ENCODE data around the gene ARHGAP45.

The ARHGAP45 gene

GRCh38 chr19:1105873-1106840 is 39.2 kb downstream of the ARHGAP45 start:
- Histone ChIP-seq H3K36me3 (ENCODE audit: insufficient read depth, low read length) (peaks cover 24% of the 10 kb centered on the region), H3K4me1 (ENCODE audit: insufficient read depth, low read length) (peaks cover 11% of the 10 kb centered on the region; the same call in 1 of the 2 replicates), H3K4me3 (ENCODE audit: low read length) (no peak overlapping the region), H3K27ac (ENCODE audit: low read depth, low read length) (0 out of 2 replicates have a peak overlapping the region, but pooled peaks have one; percentile 35), H3K27me3 (ENCODE audit: insufficient read depth, low read length) (no peaks in the 10 kb centered on the region), H3K9ac (ENCODE audit: low read depth, low read length) (no peak overlapping the region), H3K9me3 (ENCODE audit: insufficient read depth, low read depth, low read length) (no peaks in the 10 kb centered on the region)
- WGBS, result 93% methylated on average over 32 of the region's 32 CpGs

DNA sequence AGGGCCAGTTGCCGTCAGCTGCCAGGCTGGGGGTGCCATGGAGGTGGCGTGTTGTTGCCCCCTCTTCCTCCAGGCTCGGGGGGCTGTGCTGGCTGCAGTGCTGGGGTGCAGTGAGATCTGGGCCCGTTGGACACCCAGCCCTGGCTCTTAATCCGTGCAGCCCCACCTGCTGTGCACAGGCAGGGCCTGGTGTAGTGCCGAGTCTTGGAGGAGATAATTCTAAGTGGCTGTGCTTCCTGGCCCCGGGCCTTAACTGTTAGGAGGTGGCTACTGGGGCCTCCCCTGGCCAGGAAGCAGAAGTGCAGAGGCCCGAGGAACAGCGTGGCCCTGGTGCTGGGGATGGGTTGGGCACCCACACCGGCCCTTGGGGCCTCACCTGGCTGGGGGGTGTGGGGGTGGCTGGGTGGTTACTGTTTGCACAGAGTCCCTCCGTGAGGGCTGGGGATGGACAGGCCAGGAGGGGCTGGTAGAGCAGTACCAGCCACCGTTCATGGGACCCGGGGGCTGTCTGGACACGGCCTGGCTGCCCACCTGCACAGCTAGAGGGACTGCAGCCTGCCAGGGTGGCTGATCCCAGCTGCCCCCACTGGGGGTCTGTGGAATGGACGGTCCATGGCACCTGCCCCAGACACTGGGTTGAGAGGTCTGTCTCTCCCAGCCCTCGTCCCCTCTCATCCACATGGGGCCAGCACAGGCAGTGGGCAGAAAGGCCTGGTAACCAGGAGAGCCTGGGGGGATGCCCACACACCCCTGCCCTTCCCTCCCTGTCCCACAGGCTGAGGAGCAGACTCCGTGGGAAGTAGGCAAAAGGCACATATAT is 40.1 kb downstream of the ARHGAP45 start:
- H3K27me3 ChIP-seq (ENCODE audit: insufficient read depth, low read length), result no peaks in the 10 kb centered on the region
- peaks cover 24% of the 10 kb centered on the region for H3K36me3 ChIP-seq (ENCODE audit: insufficient read depth, low read length)
- H3K9me3 ChIP-seq (ENCODE audit: insufficient read depth, low read depth, low read length), result no peaks in the 10 kb centered on the region
- no peak overlapping the region for H3K4me3 ChIP-seq (ENCODE audit: low read length)
- H3K4me1 ChIP-seq (ENCODE audit: insufficient read depth, low read length), result peaks cover 5% of the 10 kb centered on the region; the same call in 1 of the 2 replicates
- peak overlapping the region; percentile 49; the same call in 1 of the 2 replicates for H3K27ac ChIP-seq (ENCODE audit: low read depth, low read length)
- 87% methylated on average over 17 of the region's 17 CpGs for WGBS
- no peak overlapping the region for H3K9ac ChIP-seq (ENCODE audit: low read depth, low read length)

DNA sequence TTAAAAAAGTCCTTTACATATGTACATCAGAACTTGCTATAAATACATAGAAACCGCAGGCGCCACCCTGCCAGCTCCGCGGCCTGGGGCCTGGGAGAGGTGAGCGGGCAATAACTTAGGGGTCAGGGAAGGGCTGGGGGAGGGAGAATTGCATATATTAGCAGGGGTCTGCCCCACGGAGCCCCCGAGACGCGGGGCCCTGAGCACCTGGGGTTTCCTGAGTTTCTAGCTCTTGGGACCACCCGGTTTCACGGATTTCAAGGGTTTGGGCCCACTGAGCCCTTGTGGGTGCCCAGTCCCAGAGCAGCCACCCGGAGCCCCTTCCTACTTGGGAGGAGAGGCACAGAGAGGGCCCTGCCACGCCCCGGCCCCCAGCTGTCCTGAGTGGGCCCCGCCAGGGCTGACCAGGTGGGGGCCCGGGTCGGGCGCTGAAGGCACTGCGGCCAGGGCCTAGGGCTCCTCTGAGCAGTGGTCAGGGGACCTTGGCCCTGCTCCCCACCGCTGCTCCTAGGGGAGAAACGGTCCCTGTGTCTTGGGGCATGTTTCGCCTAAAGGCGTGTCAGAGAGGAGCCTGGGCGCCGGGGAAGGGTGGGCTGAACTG is 40.8 kb downstream of the ARHGAP45 start:
- 95% methylated on average over 25 of the region's 25 CpGs for WGBS
- Histone ChIP-seq H3K4me3 (ENCODE audit: low read length) (no peak overlapping the region), H3K9ac (ENCODE audit: low read depth, low read length) (no peak overlapping the region; the same call in 1 of the 2 replicates), H3K9me3 (ENCODE audit: insufficient read depth, low read depth, low read length) (no peaks in the 10 kb centered on the region), H3K27ac (ENCODE audit: low read depth, low read length) (0 out of 2 replicates have a peak overlapping the region, but pooled peaks have one; percentile 49), H3K27me3 (ENCODE audit: insufficient read depth, low read length) (no peaks in the 10 kb centered on the region), H3K4me1 (ENCODE audit: insufficient read depth, low read length) (0 out of 2 replicates have a peak, but pooled peaks cover under 1% of the 10 kb centered on the region), H3K36me3 (ENCODE audit: insufficient read depth, low read length) (peaks cover 24% of the 10 kb centered on the region)

GRCh38 chr19:1108291-1109031 is 41.5 kb downstream of the ARHGAP45 start:
- Histone ChIP-seq H3K9me3 (ENCODE audit: insufficient read depth, low read depth, low read length) (no peaks in the 10 kb centered on the region), H3K27ac (ENCODE audit: low read depth, low read length) (no peak overlapping the region), H3K27me3 (ENCODE audit: insufficient read depth, low read length) (no peaks in the 10 kb centered on the region), H3K36me3 (ENCODE audit: insufficient read depth, low read length) (peaks cover 24% of the 10 kb centered on the region), H3K9ac (ENCODE audit: low read depth, low read length) (no peak overlapping the region), H3K4me1 (ENCODE audit: insufficient read depth, low read length) (peaks cover 4% of the 10 kb centered on the region; the same call in 1 of the 2 replicates), H3K4me3 (ENCODE audit: low read length) (no peak overlapping the region)
- 96% methylated on average over 89 of the region's 89 CpGs for WGBS

DNA sequence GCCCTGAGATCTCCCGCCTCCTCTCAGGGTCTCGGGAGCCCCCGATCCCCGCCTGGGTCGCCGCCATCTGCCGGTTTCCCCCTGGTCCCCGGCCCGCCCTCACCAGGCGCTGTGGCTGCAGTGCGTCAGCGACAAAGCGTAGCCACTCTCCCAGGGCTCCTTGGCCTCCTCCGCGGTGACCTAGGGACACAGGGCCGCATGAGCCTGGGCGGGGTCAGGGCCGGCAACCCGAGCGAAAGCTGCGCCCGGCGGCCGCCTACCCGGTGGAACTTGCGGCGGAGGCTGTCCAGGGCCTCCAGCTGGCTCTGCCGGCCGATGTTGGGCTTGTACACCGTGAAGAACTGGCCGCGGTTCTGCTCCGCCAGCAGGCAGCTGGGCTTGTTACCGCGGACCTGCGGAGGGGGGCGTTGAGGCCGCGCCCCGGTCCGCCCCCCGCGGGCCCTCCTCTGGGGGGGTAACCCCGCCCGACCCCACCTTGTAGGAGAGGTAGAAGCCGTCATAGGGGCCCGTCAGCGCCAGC is 42.1 kb downstream of the ARHGAP45 start:
- peaks cover 4% of the 10 kb centered on the region; the same call in 1 of the 2 replicates for H3K4me1 ChIP-seq (ENCODE audit: insufficient read depth, low read length)
- H3K9me3 ChIP-seq (ENCODE audit: insufficient read depth, low read depth, low read length), result no peaks in the 10 kb centered on the region
- H3K27ac ChIP-seq (ENCODE audit: low read depth, low read length), result no peak overlapping the region
- H3K36me3 ChIP-seq (ENCODE audit: insufficient read depth, low read length), result peaks cover 26% of the 10 kb centered on the region
- H3K4me3 ChIP-seq (ENCODE audit: low read length), result no peak overlapping the region
- no peaks in the 10 kb centered on the region for H3K27me3 ChIP-seq (ENCODE audit: insufficient read depth, low read length)
- WGBS, result 93% methylated on average over 48 of the region's 48 CpGs
- no peak overlapping the region for H3K9ac ChIP-seq (ENCODE audit: low read depth, low read length)

DNA sequence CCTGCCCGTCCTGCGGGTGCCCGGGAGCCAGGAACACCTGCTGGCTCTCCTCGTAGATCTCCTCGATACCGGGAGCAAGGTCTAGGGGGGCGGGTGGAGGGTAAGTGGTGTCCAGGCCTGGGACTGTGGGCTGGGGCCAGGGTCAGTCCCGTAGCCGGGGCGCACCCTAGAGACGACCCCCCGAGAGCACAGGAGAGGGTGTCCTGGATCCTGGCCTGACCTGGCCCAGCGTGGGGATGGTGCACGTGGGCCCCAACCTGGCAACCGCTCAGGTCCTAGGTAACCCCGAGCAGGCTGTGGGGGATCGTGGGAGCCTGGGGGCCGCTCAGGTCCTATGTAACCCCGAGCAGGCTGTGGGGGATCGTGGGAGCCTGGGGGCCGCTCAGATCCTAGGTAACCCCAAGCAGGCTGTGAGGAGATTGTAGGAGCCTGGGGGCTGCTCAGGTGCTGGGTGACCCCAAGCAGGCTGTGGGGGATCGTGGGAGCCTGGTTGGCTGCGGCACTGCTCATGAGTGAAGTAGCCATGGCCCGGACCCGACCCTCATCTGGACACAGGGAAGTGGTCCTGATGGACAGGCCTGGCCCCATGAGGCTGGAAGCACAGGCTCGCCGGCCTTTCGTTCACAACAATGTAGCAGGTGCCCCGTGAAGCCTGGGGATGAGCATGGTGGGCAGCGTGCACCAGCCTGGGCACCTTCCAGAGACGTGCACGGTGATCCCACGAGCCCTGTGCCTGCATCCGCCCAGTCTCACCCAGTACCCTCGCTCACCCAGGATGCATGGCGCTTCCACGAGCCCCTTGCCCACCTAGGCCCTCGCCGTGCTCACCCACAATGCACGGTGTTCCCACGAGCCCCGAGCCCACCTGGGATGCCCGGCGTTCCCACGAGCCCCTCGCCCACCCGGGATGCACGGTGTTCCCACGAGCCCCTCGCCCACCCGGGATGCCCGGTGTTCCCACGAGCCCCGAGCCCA is 43.0 kb downstream of the ARHGAP45 start:
- H3K9me3 ChIP-seq (ENCODE audit: insufficient read depth, low read depth, low read length), result no peaks in the 10 kb centered on the region
- no peak overlapping the region for H3K9ac ChIP-seq (ENCODE audit: low read depth, low read length)
- H3K4me3 ChIP-seq (ENCODE audit: low read length), result no peak overlapping the region
- H3K36me3 ChIP-seq (ENCODE audit: insufficient read depth, low read length), result peaks cover 27% of the 10 kb centered on the region
- 95% methylated on average over 54 of the region's 54 CpGs for WGBS
- H3K27me3 ChIP-seq (ENCODE audit: insufficient read depth, low read length), result no peaks in the 10 kb centered on the region
- H3K4me1 ChIP-seq (ENCODE audit: insufficient read depth, low read length), result peaks cover 4% of the 10 kb centered on the region; the same call in 1 of the 2 replicates
- no peak overlapping the region for H3K27ac ChIP-seq (ENCODE audit: low read depth, low read length)

DNA sequence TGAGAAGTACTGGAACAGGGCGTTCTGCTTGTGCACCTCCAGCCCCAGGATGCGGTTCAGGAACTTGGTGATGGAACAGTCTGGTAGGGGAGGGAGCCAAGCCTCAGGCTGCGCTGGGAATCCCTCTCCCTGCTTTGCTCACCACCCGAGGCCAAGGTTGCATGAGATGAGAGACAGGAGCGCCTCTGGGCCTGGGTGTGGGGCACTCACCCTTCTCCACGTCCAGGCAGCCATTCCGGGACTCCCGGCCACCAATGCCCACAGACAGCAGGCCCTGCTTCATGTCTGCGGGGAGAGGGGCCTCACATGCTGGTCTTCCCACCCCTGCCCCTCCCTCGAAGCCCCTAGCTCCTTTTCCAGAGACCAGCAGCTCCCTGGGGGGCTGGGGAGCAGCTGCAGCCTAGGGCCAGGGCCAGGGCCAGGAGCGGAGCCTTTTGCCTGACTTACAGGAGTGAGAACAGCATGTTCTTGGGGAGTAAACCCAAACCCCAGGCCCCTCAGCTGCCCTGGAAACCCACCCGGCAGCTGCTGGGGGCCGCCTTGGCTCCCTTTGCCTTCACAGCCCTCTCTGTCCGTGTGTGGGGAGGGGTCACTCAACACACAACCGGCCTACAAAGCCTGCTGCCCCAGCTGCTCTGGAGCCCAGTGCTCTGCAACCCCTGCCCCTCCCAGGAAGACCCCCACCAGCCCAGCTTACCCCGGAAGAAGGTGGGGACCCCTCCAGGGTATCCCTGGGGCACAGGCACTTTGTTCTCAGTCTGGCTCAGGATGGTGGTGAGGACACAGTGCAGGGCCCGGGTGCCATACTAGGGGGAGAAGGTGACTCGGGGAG is 44.1 kb downstream of the ARHGAP45 start:
- peaks cover 27% of the 10 kb centered on the region for H3K36me3 ChIP-seq (ENCODE audit: insufficient read depth, low read length)
- no peak overlapping the region for H3K27ac ChIP-seq (ENCODE audit: low read depth, low read length)

DNA sequence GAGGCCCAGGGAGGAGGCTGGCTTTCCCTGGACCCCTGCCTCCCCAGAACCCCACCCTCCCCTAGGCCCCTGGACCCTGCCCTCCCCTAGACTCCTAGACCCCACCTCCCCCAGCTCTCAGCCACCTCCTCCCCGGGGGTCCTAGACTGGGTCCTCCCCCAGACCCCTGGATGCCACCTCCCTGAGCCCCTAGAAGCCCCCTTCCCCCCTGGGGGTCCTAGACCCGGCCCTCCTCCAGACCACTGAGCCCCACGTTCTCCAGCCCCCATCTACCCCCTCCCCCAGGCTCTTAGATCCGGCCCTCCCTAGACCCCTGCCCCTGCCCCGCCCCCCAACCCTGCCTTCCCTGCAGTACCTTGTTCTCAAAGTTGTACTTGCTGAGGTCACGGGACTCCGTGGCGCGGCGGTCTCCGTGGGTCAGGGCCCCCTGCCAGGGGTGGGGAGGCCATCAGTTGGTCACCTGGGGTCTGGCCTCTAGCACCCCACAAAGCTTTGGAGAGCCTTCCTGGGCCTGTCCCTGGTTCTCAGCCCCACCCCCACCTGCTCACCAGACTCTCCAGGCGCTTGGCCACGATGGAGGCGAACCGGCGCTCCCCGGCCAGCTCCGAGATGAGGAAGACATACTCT is 44.8 kb downstream of the ARHGAP45 start:
- Histone ChIP-seq H3K9ac (ENCODE audit: low read depth, low read length) (no peak overlapping the region), H3K4me1 (ENCODE audit: insufficient read depth, low read length) (peaks cover 4% of the 10 kb centered on the region; the same call in 1 of the 2 replicates), H3K27me3 (ENCODE audit: insufficient read depth, low read length) (no peaks in the 10 kb centered on the region), H3K4me3 (ENCODE audit: low read length) (no peak overlapping the region), H3K9me3 (ENCODE audit: insufficient read depth, low read depth, low read length) (no peaks in the 10 kb centered on the region), H3K27ac (ENCODE audit: low read depth, low read length) (no peak overlapping the region), H3K36me3 (ENCODE audit: insufficient read depth, low read length) (peaks cover 20% of the 10 kb centered on the region)
- 84% methylated on average over 18 of the region's 18 CpGs for WGBS

More for the DNA sequence above, 44.1 kb downstream of the ARHGAP45 start:
- Histone ChIP-seq H3K9me3 (ENCODE audit: insufficient read depth, low read depth, low read length) (no peaks in the 10 kb centered on the region), H3K4me3 (ENCODE audit: low read length) (no peak overlapping the region), H3K27me3 (ENCODE audit: insufficient read depth, low read length) (no peaks in the 10 kb centered on the region), H3K4me1 (ENCODE audit: insufficient read depth, low read length) (peaks cover 4% of the 10 kb centered on the region; the same call in 1 of the 2 replicates), H3K9ac (ENCODE audit: low read depth, low read length) (no peak overlapping the region)
- 88% methylated on average over 16 of the region's 18 CpGs for WGBS

Measured in HUES64 (cell line).